ENCODE results near the gene RAB6C.
"Not testable (repeated sequence)": the region's sequence is repeated elsewhere in the genome, so short reads cannot be mapped to it uniquely, and the experiment has no call there.

The RAB6C gene

GRCh38 chr2:129984426-129984825 lies 5.0 kb downstream of the RAB6C start:
- no peak overlapping the region for H3K9ac ChIP-seq (ENCODE audit: low read depth, low read length)
- H3K36me3 ChIP-seq (ENCODE audit: insufficient read depth, low read length), result no peaks in the 10 kb centered on the region
- no peaks in the 10 kb centered on the region for H4K20me1 ChIP-seq (ENCODE audit: insufficient read depth, low read length)
- TF ChIP-seq CTCF (IDR thresholded peaks at IDR 0.05; ENCODE audit: borderline replicate concordance, extremely low read depth, low read length, poor library complexity, severe bottlenecking) (no peak), EZH2 (IDR thresholded peaks at IDR 0.05; ENCODE audit: borderline replicate concordance, low read depth, low read length, severe bottlenecking) (no peak)
- H3K9me3 ChIP-seq (ENCODE audit: insufficient read depth, low read length, severe bottlenecking), result no peaks in the 10 kb centered on the region
- no peak overlapping the region for H3K27ac ChIP-seq (ENCODE audit: low read length)
- DNase-seq (no peak), ATAC-seq (ENCODE audit: insufficient read depth, low read depth) (no peak)
- H3K79me2 ChIP-seq (ENCODE audit: insufficient read depth, low read length), result no peaks in the 10 kb centered on the region
- no peak overlapping the region for H3K4me3 ChIP-seq (ENCODE audit: low read depth in 1 of 2, low read length in 2 of 2)
- no peak overlapping the region for H3K4me2 ChIP-seq (ENCODE audit: insufficient read depth, low read length)
- H3K27me3 ChIP-seq (ENCODE audit: insufficient read depth, low read length, poor library complexity), result no peaks in the 10 kb centered on the region
- no peaks in the 10 kb centered on the region for H3K4me1 ChIP-seq (ENCODE audit: insufficient read depth, low read length)
- no peak overlapping the region for H2AFZ ChIP-seq (ENCODE audit: low read depth, low read length)

- not testable (repeated sequence) for H3K4me1 ChIP-seq (ENCODE audit: insufficient read depth, low read length); H3K9ac ChIP-seq (ENCODE audit: low read depth, low read length); H2AFZ ChIP-seq (ENCODE audit: low read depth, low read length)
Observed at GRCh38 chr2:129992415-129993006, 13.0 kb downstream of the RAB6C start.

GRCh38 chr2:129993151-129993550 lies 13.7 kb downstream of the RAB6C start:
- H3K9ac ChIP-seq (ENCODE audit: low read depth, low read length); H3K4me3 ChIP-seq (ENCODE audit: low read depth in 1 of 2, low read length in 2 of 2); DNase-seq; H2AFZ ChIP-seq (ENCODE audit: low read depth, low read length); H3K36me3 ChIP-seq (ENCODE audit: insufficient read depth, low read length); H3K4me2 ChIP-seq (ENCODE audit: insufficient read depth, low read length); H3K27me3 ChIP-seq (ENCODE audit: insufficient read depth, low read length, poor library complexity); H3K9me3 ChIP-seq (ENCODE audit: insufficient read depth, low read length, severe bottlenecking); H4K20me1 ChIP-seq (ENCODE audit: insufficient read depth, low read length); H3K27ac ChIP-seq (ENCODE audit: low read length); H3K79me2 ChIP-seq (ENCODE audit: insufficient read depth, low read length); H3K4me1 ChIP-seq (ENCODE audit: insufficient read depth, low read length); ATAC-seq (ENCODE audit: insufficient read depth, low read depth): not testable (repeated sequence)

More at GRCh38 chr2:129992415-129993006, 13.0 kb downstream of the RAB6C start:
- H3K4me2 ChIP-seq (ENCODE audit: insufficient read depth, low read length); ATAC-seq (ENCODE audit: insufficient read depth, low read depth); H3K4me3 ChIP-seq (ENCODE audit: low read depth in 1 of 2, low read length in 2 of 2); H3K79me2 ChIP-seq (ENCODE audit: insufficient read depth, low read length); H3K27ac ChIP-seq (ENCODE audit: low read length); H3K27me3 ChIP-seq (ENCODE audit: insufficient read depth, low read length, poor library complexity); H4K20me1 ChIP-seq (ENCODE audit: insufficient read depth, low read length); H3K9me3 ChIP-seq (ENCODE audit: insufficient read depth, low read length, severe bottlenecking); DNase-seq; H3K36me3 ChIP-seq (ENCODE audit: insufficient read depth, low read length): not testable (repeated sequence)

- not testable (repeated sequence) for H2AFZ ChIP-seq (ENCODE audit: low read depth, low read length); H3K27me3 ChIP-seq (ENCODE audit: insufficient read depth, low read length, poor library complexity); H3K36me3 ChIP-seq (ENCODE audit: insufficient read depth, low read length); H3K4me1 ChIP-seq (ENCODE audit: insufficient read depth, low read length); H3K4me3 ChIP-seq (ENCODE audit: low read depth in 1 of 2, low read length in 2 of 2); DNase-seq; H3K4me2 ChIP-seq (ENCODE audit: insufficient read depth, low read length); H3K27ac ChIP-seq (ENCODE audit: low read length); H4K20me1 ChIP-seq (ENCODE audit: insufficient read depth, low read length); H3K9me3 ChIP-seq (ENCODE audit: insufficient read depth, low read length, severe bottlenecking); H3K79me2 ChIP-seq (ENCODE audit: insufficient read depth, low read length); H3K9ac ChIP-seq (ENCODE audit: low read depth, low read length); ATAC-seq (ENCODE audit: insufficient read depth, low read depth)
Observed at GRCh38 chr2:129996657-129997237, 17.3 kb downstream of the RAB6C start.

- not testable (repeated sequence) for H3K79me2 ChIP-seq (ENCODE audit: insufficient read depth, low read length); H4K20me1 ChIP-seq (ENCODE audit: insufficient read depth, low read length); H3K27ac ChIP-seq (ENCODE audit: low read length); DNase-seq; H3K4me1 ChIP-seq (ENCODE audit: insufficient read depth, low read length); H3K9me3 ChIP-seq (ENCODE audit: insufficient read depth, low read length, severe bottlenecking); H3K4me3 ChIP-seq (ENCODE audit: low read depth in 1 of 2, low read length in 2 of 2); H3K36me3 ChIP-seq (ENCODE audit: insufficient read depth, low read length); H3K9ac ChIP-seq (ENCODE audit: low read depth, low read length); H2AFZ ChIP-seq (ENCODE audit: low read depth, low read length); H3K27me3 ChIP-seq (ENCODE audit: insufficient read depth, low read length, poor library complexity); H3K4me2 ChIP-seq (ENCODE audit: insufficient read depth, low read length); ATAC-seq (ENCODE audit: insufficient read depth, low read depth)
Observed at GRCh38 chr2:129998771-129999170, 19.3 kb downstream of the RAB6C start.

- not testable (repeated sequence) for H4K20me1 ChIP-seq (ENCODE audit: insufficient read depth, low read length); H2AFZ ChIP-seq (ENCODE audit: low read depth, low read length); H3K79me2 ChIP-seq (ENCODE audit: insufficient read depth, low read length); H3K27ac ChIP-seq (ENCODE audit: low read length); H3K4me2 ChIP-seq (ENCODE audit: insufficient read depth, low read length); H3K36me3 ChIP-seq (ENCODE audit: insufficient read depth, low read length); H3K4me1 ChIP-seq (ENCODE audit: insufficient read depth, low read length); H3K9me3 ChIP-seq (ENCODE audit: insufficient read depth, low read length, severe bottlenecking); H3K9ac ChIP-seq (ENCODE audit: low read depth, low read length); H3K4me3 ChIP-seq (ENCODE audit: low read depth in 1 of 2, low read length in 2 of 2); DNase-seq; H3K27me3 ChIP-seq (ENCODE audit: insufficient read depth, low read length, poor library complexity); ATAC-seq (ENCODE audit: insufficient read depth, low read depth)
Observed at GRCh38 chr2:130005862-130006261, 26.4 kb downstream of the RAB6C start.

- not testable (repeated sequence) for ATAC-seq (ENCODE audit: insufficient read depth, low read depth); H3K4me3 ChIP-seq (ENCODE audit: low read depth in 1 of 2, low read length in 2 of 2); H3K9me3 ChIP-seq (ENCODE audit: insufficient read depth, low read length, severe bottlenecking); H3K9ac ChIP-seq (ENCODE audit: low read depth, low read length); H3K36me3 ChIP-seq (ENCODE audit: insufficient read depth, low read length); H3K27me3 ChIP-seq (ENCODE audit: insufficient read depth, low read length, poor library complexity); H4K20me1 ChIP-seq (ENCODE audit: insufficient read depth, low read length); H3K27ac ChIP-seq (ENCODE audit: low read length); H3K79me2 ChIP-seq (ENCODE audit: insufficient read depth, low read length); DNase-seq; H3K4me2 ChIP-seq (ENCODE audit: insufficient read depth, low read length); H2AFZ ChIP-seq (ENCODE audit: low read depth, low read length); H3K4me1 ChIP-seq (ENCODE audit: insufficient read depth, low read length)
Observed at GRCh38 chr2:130016701-130017100, 37.2 kb downstream of the RAB6C start.
